ENCODE data around the gene SCUBE3.

SCUBE3 gene

DNA sequence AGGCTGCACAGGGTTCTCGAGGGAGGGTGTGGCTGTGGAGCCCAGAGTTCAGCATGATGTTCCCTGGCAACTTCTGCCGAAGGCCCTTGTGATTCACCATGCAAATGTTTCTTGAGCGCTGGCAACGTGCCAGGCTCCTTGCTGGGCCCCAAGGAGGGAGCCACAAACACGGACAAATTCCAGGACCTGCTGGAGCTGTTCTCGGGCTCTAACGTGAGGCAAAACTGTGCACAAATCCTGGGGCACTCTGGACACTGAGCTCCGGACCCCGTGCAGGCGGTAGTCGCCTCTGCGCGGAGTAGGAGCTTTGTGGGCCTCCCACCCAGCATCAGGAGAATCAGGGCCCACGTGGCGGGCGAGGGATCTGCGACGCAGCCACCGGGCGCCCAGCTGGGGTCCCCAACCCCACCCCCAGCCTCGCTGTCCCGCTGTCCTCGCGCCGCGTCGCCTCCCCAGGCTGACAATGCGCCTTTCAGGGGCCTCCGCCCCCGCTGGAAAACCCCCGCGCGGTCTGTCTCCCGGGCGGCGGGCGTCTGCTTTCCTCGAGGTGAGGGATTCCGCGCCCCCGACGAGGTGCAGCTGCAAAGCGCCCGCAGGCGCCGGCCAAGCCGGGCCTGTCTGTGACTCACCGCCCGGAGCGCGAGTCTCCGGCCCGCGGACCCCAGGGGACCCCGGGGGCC is 31.7 kb upstream of the SCUBE3 start:
- DNase-seq, result no peak

DNA sequence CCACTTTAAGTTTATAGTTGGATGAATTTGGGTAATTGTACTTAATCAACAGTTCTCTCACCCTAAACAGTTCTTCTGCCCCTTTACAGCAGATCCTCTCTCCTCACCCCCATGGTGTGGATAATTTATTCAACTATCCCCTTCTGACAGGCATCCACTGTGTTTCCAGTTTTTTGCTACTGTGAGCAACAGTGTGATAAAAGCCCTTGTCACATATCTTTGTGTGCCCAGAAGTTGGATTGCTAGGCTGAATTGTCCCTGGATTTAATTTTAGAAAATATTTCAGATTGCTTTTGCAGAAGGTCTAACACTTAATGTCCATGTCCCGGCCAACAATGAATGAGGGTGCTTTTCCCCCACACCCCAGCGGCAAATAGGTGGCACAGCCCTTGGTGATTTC is 30.5 kb upstream of the SCUBE3 start:
- no peak for DNase-seq

DNA sequence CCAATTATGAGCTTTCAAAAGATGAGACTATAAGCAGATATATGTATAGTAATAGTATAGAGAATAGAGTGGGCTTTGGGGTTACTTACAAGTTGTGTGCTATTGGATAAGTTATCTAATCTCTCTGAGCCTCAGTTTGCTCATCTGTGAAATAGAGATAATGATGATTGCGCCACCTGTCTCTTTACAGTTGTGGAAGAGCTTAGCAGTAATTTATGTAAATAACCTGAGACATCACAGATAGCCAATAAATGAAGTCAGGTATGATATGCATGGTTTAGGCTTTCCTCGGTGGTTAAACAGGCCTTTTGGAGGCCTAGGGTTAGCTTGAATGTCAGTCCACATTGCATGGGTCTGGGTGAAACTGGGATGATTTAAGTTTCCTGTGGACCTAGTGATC is 29.8 kb upstream of the SCUBE3 start:
- no peak for DNase-seq

DNA sequence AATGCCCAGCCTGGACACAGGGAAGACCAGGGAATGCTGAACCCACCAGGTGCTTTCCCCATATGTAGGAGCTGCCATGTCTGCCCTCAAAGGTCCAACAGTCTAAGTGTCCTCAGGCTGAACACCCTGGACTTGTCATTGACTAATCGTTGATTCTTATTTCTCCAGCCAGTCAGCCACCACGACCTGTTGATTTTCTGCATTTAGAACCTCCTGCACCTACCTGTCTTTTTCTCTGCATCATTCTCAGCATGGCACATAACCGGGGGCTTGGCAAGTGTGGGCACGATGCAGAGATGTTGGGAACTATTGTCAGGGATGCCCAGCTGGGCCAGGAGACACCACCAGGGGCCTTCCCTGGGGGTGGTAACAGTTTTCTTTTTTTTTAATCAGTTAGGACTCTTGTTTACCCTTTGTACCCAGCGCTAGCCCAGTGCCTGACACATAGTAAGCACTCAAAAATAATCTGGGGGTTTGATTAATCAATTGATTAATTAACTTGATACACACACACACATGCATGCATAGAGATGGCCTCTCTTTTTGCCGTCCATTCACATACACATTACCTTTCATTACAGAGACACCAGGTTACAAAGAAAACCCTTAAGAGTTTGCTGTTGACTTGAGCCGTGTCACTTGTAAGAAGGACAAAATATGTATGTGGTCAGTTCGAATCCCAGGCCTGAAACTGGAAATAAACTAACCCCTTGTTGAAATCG is 29.0 kb upstream of the SCUBE3 start:
- no peak for DNase-seq

DNA sequence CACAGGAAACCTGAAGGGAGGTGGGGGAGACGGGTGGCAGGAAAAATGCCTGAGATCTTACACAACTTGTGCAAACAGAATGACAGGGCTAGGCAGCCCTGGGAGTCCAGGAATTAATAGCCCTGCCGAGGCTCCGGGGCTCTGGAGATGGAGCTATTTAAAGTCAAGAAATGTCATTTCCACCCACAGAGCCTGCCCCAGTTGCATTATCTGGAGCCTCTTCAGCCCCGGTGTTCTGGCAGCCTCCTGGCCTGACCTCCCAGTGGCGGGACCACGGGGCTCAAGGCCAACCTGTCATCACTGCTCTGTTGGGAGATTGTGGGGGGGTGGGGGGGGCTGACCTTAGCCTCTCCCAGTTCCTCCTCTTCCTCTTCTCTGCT is 28.5 kb upstream of the SCUBE3 start:
- DNase-seq, result no peak

DNA sequence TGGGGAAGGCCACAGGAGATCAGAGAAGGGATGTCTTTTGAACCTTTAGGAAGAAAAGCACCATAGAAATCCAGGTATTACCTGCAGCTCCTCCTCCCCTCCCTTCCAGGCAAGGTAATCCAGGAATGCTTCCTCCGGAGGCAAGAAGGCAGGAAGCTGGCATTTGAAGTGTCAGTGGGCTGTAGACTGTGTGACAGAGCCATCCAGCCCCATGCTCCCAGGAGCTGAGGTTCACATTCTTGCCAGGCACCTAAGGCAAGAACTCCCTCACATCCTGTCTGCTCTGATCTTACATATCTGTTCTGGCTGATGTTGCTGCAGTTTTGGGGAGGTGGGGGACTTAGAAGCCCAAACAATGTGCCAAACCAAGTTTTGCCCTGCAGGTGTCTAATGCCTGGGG is 27.8 kb upstream of the SCUBE3 start:
- DNase-seq, result no peak

DNA sequence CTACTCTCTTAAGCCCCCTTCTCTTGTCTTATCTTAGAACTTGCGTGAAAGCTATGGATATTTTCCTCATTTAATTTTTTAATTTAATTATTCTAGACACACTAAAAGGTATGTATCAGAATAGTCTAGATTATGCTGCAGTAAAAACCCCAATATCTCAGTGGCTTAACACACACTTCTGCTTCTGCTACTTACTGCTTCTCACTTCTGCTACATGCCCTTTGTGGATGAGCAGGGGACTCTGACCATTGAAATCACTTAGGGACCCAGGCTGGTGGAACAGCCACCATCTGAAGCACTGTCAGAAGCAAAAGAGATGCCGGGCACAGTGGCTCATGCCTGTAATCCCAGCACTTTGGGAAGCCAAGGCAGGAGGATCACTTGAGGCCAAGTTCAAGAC is 27.2 kb upstream of the SCUBE3 start:
- no peak for DNase-seq

DNA sequence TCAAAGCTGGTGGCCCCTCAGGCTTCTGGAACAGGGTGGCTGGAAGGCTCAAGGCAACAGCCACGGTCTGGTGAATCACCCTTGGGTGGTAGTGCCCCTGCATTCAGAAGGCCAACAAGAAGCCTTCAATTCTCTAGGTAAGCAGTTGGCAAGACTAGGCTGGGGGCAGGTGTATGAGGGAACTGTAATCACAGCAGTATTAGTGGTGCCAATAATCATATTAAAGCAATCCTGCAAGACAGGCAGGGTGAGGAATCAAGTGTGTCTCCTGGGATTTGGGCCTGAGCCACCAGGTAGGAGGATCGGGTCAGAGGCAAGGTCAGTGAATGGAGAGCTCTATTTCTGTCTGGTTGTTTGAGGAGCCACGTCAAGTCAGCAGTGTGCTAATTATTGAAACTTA is 24.9 kb upstream of the SCUBE3 start:
- DNase-seq, result no peak

DNA sequence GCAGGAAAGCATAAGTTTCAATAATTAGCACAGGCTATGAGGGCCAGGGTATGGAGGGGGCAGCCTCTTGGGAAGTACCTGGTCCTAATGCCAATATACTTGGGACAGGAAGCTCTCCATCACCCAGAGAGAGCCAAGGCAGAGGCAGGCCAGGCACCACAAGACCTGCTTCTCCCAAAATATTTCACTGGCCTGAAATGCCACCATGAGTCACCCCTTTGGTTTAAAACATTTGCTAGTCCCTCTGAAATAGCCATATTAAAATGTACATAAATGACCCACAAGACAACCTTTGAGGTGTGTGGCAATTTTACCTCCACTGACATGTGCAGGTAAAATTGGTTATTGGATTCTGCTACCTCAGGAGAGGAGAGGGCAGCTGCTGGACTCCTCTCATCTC is 23.4 kb upstream of the SCUBE3 start:
- no peak for DNase-seq

DNA sequence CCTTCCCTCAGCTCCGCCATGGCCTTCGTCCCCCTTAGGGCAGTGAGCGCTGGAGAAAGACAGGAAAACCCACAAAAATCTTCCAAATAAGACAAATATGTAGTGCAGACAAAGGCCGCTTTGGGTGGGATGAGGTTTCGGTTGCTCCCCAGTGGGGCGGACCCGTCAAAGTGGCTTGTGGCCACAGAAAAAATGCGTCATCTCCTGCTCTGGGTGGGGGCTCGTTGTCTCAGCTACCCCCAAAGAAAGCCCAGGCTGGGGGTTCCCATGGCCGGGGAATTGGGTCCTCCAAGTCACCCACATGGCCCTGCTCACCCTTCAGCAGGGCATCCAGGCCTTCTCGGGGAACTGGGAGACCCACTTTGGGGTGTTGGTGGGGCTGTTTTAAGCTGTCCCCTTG is 21.9 kb upstream of the SCUBE3 start:
- no peak for DNase-seq

DNA sequence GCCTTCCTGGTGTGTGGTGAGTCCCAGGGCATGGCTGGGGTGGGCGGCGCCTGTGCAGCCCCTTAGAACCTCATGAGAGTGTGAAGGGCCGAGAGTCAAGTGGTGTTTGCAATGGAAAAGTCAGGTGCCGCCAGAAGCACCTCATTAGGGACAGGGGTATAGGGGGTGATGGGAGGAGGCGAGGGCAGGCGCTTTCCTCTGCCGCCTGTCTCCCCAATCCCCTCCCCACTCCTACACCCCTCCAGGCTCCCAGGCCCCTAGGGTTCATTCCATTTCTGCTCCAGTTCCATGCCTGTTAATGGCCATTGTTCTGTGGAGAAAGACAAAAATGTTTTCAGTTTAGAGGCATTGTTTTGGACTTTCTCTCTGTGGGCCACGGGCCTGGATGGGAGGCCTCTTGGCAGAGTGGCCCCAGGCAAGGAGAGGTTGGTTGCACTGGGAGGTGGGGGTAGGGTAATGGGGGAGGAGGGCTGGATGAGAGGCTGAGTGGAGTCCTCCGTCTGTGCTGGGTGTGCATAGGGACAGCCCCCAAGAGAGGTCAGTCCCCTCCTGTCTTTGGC is 21.4 kb upstream of the SCUBE3 start:
- DNase-seq, result no peak

DNA sequence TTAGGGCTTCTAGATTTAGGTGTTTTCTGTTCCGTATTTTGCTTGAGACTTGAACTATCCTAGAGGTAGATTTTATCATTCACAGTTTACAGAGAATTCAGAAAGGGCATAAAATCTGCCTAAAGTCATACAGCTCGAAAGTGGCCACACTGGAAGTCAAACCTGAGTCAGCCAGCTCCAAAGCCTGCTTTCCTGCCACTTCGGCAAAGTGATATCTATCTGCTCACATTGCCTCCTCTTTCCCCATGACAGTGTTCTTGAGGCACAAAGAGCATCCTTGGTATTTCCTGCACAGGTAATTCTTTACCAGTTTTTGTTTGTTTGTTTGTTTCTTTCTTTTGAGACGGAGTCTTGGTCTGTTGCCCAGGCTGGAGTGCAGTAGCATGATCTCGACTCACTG is 19.4 kb upstream of the SCUBE3 start:
- DNase-seq, result no peak

DNA sequence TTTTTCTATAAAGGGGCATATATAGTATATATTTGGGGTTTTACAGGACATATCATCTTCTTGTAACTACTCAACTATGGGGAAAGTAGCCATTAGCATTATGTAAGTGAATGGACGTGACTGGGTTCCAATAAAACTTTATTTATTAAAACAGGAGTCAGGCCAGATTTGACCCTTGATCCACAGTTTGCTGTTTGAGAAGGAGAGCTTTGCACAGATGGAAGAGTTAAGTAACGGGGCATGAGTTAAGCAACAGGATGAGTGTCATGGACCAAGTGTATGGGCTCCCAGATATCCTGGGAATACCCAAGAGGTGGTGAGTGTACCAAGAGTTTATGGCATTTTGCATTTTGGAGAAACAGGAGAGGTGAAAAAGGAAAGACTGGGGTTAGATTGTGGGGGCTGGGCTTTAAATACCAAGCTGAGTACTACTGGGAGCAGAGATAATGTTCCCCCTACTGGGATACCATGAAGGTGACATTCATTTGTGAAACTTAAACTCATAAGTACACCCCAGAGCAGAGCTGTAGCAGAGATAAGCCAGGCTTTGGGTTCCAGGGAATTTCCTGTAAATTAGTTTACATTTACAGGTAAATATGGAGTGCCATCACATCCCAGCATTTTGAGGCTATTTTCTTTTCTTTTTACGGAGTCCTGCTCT is 18.5 kb upstream of the SCUBE3 start:
- DNase-seq, result no peak

DNA sequence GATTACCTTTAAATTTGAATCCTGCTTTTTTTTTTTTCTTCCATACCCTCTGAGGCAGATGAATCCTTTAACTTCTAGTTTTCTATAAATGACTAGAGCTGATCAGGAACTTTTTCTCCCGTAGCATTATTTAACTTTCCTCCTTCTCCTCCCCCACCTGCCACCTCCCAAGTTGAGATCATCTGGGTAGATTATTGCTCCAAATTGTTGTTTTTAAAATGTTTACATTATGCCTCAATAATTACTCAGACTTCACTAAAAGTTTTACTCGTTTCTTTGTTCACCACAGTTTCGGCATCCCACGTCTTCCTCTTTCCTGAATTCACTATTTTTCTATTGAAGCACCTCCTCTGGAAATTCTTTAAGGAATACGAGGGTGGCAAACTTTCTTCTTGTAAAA is 16.6 kb upstream of the SCUBE3 start:
- DNase-seq, result no peak

DNA sequence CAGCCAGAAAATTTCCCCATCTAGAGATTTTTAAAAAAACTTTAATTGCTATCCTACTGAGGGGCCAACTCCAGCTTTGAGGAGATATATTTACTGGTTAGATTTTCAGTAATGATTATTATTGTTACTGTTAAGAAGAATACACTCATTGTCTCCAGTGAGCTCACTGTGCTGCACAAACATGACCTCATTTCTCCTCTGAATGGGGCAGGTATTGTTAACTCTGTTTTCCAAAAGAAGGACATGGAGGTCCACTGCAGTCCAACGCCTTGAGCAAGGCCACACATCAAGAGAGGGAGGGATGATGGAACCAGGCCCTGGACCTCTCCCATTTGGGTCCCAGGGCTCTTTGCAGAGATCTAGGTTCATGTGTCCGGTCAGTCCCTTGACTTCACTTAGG is 13.9 kb upstream of the SCUBE3 start:
- no peak for DNase-seq

DNA sequence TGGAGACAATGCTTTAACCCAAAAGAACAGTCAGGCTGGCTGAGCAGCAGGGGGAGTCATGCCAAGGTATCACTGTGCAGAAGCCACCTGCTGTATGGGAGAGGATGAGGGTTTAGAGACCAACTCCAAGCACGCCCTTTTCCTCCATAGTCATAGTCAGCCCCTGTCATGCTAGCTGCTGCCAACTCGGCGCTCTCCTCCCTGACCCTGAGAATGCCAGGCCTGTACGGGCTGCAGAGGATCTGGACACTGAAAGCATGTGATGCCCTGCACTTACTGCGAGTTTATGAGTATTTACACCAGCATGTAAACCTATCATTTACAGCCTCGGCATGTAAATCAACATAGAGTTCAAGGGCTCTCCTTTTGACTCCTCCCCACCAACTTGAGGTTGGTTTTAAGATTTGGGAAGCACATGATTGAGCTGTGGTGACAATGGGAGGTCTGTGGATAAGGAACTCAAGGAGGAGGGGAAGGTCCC is 11.7 kb upstream of the SCUBE3 start:
- no peak for DNase-seq

DNA sequence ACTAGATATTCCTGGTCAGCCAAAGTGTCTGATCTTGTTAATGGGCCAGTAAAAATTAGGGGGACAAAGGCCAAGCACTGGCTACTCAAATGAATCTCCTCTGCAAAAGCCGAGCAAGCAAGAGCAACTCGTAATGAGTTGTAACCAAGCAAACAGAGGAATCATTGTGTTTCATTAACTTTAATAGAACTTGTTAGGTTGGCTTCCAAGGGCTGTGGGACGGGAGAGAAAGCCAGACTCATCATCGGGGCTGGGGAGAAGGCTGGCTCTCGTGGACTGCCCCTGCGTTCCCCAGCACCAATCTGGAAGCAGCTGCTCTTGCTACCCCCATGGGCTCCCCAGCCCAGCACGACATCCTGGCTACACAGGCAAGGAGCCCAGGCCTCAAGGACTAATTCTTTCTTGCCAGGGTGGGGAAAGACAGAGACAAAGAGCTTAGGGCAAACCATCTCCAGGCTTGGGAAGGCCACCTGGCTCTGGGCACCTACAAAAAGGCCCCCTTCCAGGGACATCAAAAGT is 10.5 kb upstream of the SCUBE3 start:
- DNase-seq, result no peak

DNA sequence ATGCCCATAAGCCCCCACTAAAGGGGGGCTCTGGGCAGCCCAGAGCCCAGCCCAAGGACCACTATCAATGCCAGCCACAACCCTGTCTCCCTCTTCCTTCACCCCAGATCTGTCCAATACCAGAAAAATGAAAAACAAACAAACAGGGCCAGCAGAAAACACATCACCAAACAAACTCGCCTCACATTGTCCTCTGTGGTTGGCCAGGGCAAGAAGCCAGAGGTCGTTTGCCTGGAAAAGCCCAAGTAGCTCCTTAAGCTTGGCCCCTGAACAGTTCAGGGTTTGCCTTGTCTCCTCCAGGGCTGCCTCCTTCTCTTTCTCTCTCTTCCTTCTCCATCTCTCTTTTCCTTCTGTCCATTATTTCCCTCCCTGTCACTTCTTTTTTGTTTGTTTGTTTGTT is 10.1 kb upstream of the SCUBE3 start:
- DNase-seq, result no peak

DNA sequence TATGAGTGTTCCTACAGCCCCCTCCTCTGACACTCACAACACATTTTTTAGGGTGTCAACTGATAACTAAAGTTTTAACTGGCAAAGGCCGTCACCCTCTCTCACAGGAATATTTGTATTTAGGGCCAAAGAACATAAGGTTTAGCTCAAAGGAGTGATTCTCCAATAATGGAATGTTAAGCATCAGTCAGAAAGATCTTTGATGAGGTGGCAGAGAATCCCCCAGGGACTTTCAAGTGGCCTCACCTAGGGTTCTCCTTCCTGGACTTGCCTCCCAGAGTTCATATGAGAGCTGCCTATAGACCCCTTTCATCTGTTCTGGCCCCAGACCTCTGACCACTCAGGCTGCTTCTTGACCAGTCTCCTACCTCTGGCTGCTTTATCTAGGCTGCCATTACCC is 7.4 kb upstream of the SCUBE3 start:
- DNase-seq, result no peak

DNA sequence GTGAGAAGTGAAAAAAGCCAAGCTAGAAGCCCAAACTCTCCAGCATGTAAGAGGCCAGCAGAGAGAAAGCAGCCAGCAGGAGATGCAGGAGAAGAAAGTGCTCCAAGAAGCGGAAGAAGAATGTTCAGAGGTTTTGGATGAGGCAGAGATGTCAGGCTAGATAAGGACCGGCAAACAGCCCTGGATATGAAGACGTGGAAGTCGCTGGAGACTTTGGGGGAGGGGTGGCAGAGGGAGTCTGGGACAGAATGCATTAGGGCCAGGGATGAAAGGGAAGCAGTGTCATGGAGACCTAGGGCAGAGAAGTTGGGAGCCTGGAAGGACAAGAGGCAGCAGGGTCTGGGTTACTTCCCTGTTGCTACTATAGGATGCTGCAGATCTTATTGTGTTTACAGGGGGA is 5.3 kb upstream of the SCUBE3 start:
- no peak for DNase-seq

DNA sequence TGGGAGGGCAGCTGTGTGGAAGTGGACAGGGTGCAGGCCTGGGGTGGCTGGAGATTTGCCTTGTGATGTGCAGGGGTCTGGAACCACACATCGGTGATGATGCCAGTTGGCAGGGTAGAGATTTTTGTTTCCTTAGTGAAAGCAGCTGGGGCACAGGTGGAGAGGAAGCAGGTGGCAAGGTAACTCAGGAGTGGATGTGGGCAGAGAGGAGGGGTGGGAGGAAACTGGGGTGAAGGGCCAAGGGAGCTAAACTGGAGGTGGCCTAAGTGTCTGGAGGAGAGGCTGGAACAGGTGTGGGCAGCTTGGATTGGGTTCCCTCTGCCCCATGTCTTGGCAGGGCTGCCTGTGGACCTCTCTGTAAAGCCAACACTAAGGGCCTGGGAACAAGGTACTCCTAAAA is 4.7 kb upstream of the SCUBE3 start:
- no peak for DNase-seq

DNA sequence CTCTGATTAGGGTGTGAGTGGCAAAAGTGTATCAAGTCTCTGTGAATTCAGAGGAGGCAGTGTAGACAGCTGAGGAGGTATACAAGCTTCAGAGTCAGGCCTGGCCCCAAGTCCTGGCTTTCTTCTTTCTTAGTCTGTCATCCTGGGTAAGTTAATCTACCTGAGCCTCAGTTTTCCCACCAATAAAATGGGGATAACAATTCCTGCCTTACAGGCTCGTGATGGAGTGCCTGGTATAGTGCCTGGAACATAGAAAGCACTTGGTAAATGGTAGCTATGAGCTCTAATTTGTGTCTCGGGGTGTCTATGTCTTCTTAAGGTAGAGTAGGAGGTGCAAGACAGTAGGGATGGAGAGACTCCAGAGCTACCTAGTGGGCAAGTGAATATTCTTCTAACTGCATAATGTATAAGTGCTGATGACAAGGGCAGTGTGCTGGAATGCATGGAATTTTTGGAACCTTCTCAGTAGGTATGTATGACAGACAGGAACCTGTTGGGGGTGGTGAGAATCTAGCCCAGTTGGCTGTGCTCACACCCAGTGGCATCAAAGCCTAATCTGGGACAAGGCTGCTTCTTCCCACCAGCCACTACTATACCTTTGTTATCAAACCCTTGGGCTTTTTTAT is 4.0 kb upstream of the SCUBE3 start:
- DNase-seq, result no peak

DNA sequence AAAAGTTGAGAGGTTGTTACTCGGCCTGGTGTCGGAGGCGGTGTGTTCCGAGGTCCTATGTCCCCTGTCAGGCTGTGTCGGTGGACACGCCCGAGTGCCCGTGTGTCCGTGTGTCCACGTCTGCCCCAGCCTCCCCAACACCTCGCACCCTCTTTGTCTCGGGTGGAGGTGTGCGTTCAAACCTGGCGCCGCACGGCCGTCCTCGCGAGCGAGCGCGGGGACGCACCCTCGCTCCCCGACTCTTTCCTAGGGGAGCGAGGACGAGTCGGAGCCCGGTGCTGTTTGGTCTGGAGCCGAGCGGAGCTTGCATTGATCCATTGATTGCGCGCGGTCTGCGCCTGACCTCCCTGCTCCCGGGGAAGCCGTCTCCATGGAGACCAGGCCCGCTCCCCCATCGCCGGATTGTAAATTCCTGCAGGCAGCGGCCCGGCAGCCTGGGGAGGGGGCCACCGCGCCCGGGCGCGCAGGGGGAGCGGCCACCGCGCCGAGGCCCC is 411 bp upstream of the SCUBE3 start:
- DNase-seq, result no peak
